Keratinocyte (primary cell): ENCODE results near the gene UBR7. TPM values are rescaled to one million over a fixed set of nuclear protein-coding genes. Genes with fewer than 3 reads are reported as not detected.
"Not testable (repeated sequence)": the region's sequence is repeated elsewhere in the genome, so short reads cannot be mapped to it uniquely, and the experiment has no call there.

Source experiments
- DNase-seq: peaks from one replicate; pipeline ENCODE4 v3.0.0-alpha.2; 2011; ENCODE audit warnings: low read depth, missing footprints, low spot score
- FAIRE-seq: peaks from 2 replicates; lab custom pipeline; 2011; peaks lifted over from hg19 to GRCh38; lab: Jason Lieb, UNC
- H2AFZ ChIP-seq: 2 replicates; pipeline ENCODE4 v1.6.0; 2012; ENCODE audit warnings: low read length, control low read depth, inconsistent platforms; ENCODE audit not compliant: control insufficient read depth
- H3K27ac ChIP-seq: 2 replicates; pipeline ENCODE4 v1.5.1; 2011; ENCODE audit warnings: low read length; ENCODE audit not compliant: control insufficient read depth, insufficient read depth
- H3K27me3 ChIP-seq: 3 replicates; pipeline ENCODE4 v1.6.0; 2011; ENCODE audit warnings: low read length; ENCODE audit not compliant: control insufficient read depth, insufficient read depth; ENCODE audit errors: extremely low read depth
- H3K36me3 ChIP-seq, 2 experiments: 2 replicates in 1 of 2; 3 replicates in 1 of 2; pipeline ENCODE4 v1.5.1; 2011; ENCODE audit warnings: low read length in 2 of 2, mild to moderate bottlenecking in 1 of 2; ENCODE audit not compliant: control insufficient read depth in 2 of 2, insufficient read depth in 2 of 2; ENCODE audit errors: extremely low read depth in 1 of 2
- H3K4me1 ChIP-seq: 3 replicates; pipeline ENCODE4 v1.5.1; 2011; ENCODE audit warnings: low read length; ENCODE audit not compliant: control insufficient read depth, insufficient read depth; ENCODE audit errors: extremely low read depth
- H3K4me2 ChIP-seq: 3 replicates; pipeline ENCODE4 v1.6.0; 2011; ENCODE audit warnings: low read depth, low read length; ENCODE audit not compliant: control insufficient read depth, insufficient read depth; ENCODE audit errors: extremely low read depth
- H3K4me3 ChIP-seq, 3 experiments: fragments of 200-600 bp in 1 of 3; sonication (generic) in 1 of 3; 2 replicates in 2 of 3; 3 replicates in 1 of 3; pipeline ENCODE4 v1.5.1; 2011 to 2016; ENCODE audit warnings: low read length in 3 of 3, mild to moderate bottlenecking in 3 of 3, control low read depth in 2 of 3, inconsistent platforms in 1 of 3, low read depth in 1 of 3, mixed read lengths in 1 of 3, mixed run types in 1 of 3, moderate library complexity in 1 of 3; ENCODE audit not compliant: control insufficient read depth in 2 of 3, insufficient read depth in 2 of 3; ENCODE audit errors: extremely low read depth in 1 of 3
- H3K79me2 ChIP-seq: 2 replicates; pipeline ENCODE4 v1.6.0; 2012; ENCODE audit warnings: low read length; ENCODE audit not compliant: control insufficient read depth, insufficient read depth
- H3K9ac ChIP-seq: 3 replicates; pipeline ENCODE4 v1.6.0; 2011; ENCODE audit warnings: low read length; ENCODE audit not compliant: control insufficient read depth, insufficient read depth; ENCODE audit errors: extremely low read depth
- H3K9me1 ChIP-seq: 3 replicates; pipeline ENCODE4 v1.6.0; 2011; ENCODE audit warnings: low read length; ENCODE audit not compliant: control insufficient read depth, insufficient read depth; ENCODE audit errors: extremely low read depth
- H3K9me3 ChIP-seq: 2 replicates; pipeline ENCODE4 v1.5.1; 2012; ENCODE audit warnings: low read depth, low read length; ENCODE audit not compliant: control insufficient read depth
- H4K20me1 ChIP-seq: 3 replicates; pipeline ENCODE4 v1.6.0; 2011; ENCODE audit warnings: low read length; ENCODE audit not compliant: control insufficient read depth, insufficient read depth; ENCODE audit errors: extremely low read depth
- CTCF ChIP-seq, 3 experiments: IDR thresholded peaks in 1 of 3; conservative IDR thresholded peaks in 1 of 3; optimal IDR thresholded peaks in 1 of 3; 2 replicates in 2 of 3; 3 replicates in 1 of 3; pipeline versions ENCODE3 to v1.5.1; 2011; ENCODE audit warnings: low read length in 3 of 3, mild to moderate bottlenecking in 3 of 3, moderate library complexity in 2 of 3, control low read depth in 1 of 3, inconsistent platforms in 1 of 3; ENCODE audit not compliant: insufficient read depth in 2 of 3; ENCODE audit errors: extremely low read depth in 1 of 3
- EZH2 ChIP-seq: IDR thresholded peaks from one replicate; pipeline ENCODE4 v1.6.1; 2012; ENCODE audit warnings: inconsistent platforms, mild to moderate bottlenecking, low read length, moderate library complexity
- dilution Hi-C: fragments of 300-500 bp; cut with MboI; formaldehyde crosslinking; loops from one replicate; pipeline ENCODE4 v1.7.0; 2020; ENCODE audit warnings: low sequenced_read_pairs; ENCODE audit not compliant: extremely low pct_ligation_motif_present
- polyA plus RNA-seq, 5 experiments: library from polyadenylated mRNA; depleted of rRNA in 3 of 5; stranded (reverse) in 3 of 5; stranded (forward) in 1 of 5; unstranded in 1 of 5; fragments of >200 nt; gene quantifications; 1 replicate in 1 of 5; 2 replicates in 3 of 5; 3 replicates in 1 of 5; pipeline versions ENCODE4 v1.2.1 to v1.2.3, GENCODE V29; 2011 to 2012; ENCODE audit warnings: missing spikeins in 2 of 5, low read depth in 1 of 5, low replicate concordance in 1 of 5

UBR7 gene
- polyA plus RNA-seq, 1 donor (not counting 4 experiments of a cell fraction or from before 2014, with no cell fraction given), result 17.2 TPM

- Histone ChIP-seq H3K36me3 (no peaks in the 10 kb centered on the region), H3K9me3 (no peaks in the 10 kb centered on the region), H3K27me3 (no peaks in the 10 kb centered on the region), H4K20me1 (no peaks in the 10 kb centered on the region), H3K9me1 (no peaks in the 10 kb centered on the region), H3K27ac (no peak overlapping the region), H3K79me2 (no peaks in the 10 kb centered on the region), H2AFZ (no peak overlapping the region), H3K4me3 (peak overlapping the region; percentile 32 to 61 (median 36)), H3K4me2 (peak overlapping the region; percentile 76), H3K9ac (peak overlapping the region; percentile 18), H3K4me1 (peaks cover 7% of the 10 kb centered on the region)
- TF ChIP-seq EZH2, result no peak
- no peak for TF ChIP-seq CTCF (optimal IDR thresholded peaks at IDR 0.05 in 1 of 3, IDR thresholded peaks at IDR 0.05 in 1 of 3, conservative IDR thresholded peaks at IDR 0.05 in 1 of 3; ENCODE audit: extremely low read depth in 1 of 3, insufficient read depth in 2 of 3, low read length in 3 of 3)
- DNase-seq, result peak; percentile 5
- dilution Hi-C loops, result no loop called here
- FAIRE-seq, result no peak
Measured at GRCh38 chr14:93231129-93231979, 24.3 kb downstream of the UBR7 start.

- Histone ChIP-seq H3K79me2 (no peaks in the 10 kb centered on the region), H3K9me1 (no peaks in the 10 kb centered on the region), H3K36me3 (no peaks in the 10 kb centered on the region), H3K4me3 (no peak overlapping the region), H3K9ac (no peak overlapping the region), H3K9me3 (no peaks in the 10 kb centered on the region), H3K27me3 (no peaks in the 10 kb centered on the region), H3K27ac (no peak overlapping the region), H4K20me1 (no peaks in the 10 kb centered on the region), H3K4me1 (peaks cover 7% of the 10 kb centered on the region), H3K4me2 (no peak overlapping the region), H2AFZ (no peak overlapping the region)
- FAIRE-seq (no peak), DNase-seq (no peak)
- dilution Hi-C loops, result no loop called here
- TF ChIP-seq EZH2 (no peak), CTCF (optimal IDR thresholded peaks at IDR 0.05 in 1 of 3, IDR thresholded peaks at IDR 0.05 in 1 of 3, conservative IDR thresholded peaks at IDR 0.05 in 1 of 3; ENCODE audit: extremely low read depth in 1 of 3, insufficient read depth in 2 of 3, low read length in 3 of 3) (no peak)
Measured at GRCh38 chr14:93232159-93232558, 25.1 kb downstream of the UBR7 start.

GRCh38 chr14:93233078-93233477, 26.0 kb downstream of the UBR7 start:
- dilution Hi-C loops, H3K4me2 ChIP-seq, H3K36me3 ChIP-seq, H3K9ac ChIP-seq, H3K9me1 ChIP-seq, H2AFZ ChIP-seq, H3K27me3 ChIP-seq, FAIRE-seq, DNase-seq, H3K79me2 ChIP-seq, H4K20me1 ChIP-seq, H3K4me3 ChIP-seq, H3K4me1 ChIP-seq, H3K27ac ChIP-seq, H3K9me3 ChIP-seq: not testable (repeated sequence)
